ENCODE measurements around the gene OSCP1. TPM values are rescaled to one million over a fixed set of nuclear protein-coding genes. Genes with fewer than 3 reads are reported as not detected.
"Not testable (repeated sequence)": the region's sequence is repeated elsewhere in the genome, so short reads cannot be mapped to it uniquely, and the experiment has no call there.

Gene OSCP1
- total RNA-seq, 1 experiment from 2014 or later, result 5.5 TPM

DNA sequence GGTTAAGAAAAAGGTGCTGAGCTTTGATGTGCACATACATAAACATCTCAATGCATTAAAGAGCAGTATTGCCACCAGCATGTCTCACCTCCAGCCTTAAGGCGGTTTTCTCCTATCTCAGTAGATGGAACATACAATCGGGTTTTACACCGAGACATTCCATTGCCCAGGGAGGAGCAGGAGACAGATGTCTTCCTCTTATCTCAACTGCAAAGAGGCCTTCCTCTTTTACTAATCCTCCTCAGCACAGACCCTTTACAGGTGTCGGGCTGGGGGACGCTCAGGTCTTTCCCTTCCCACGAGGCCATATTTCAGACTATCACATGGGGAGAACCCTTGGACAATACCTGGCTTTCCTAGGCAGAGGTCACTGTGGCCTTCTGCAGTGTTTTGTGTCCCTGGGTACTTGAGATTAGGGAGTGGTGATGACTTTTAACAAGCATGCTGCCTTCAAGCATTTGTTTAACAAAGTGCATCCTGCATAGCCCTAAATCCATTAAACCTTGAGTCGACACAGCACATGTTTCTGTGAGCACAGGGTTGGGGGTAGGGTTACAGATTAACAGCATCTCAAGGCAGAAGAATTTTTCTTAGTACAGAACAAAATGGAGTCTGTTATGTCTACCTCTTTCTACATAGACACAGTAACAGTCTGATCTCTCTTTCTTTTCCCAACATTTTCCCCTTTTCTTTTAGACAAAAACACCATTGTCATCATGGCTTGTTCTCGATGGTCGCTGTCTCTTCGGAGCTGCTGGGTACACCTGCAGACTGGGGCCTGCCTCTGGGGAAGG, 39.2 kb upstream of the OSCP1 start:
- DNase-seq (ENCODE audit: low read depth, low spot score); H3K36me3 ChIP-seq (ENCODE audit: control insufficient read depth, insufficient read depth, low read length); H3K9me3 ChIP-seq (ENCODE audit: control insufficient read depth, insufficient read depth, low read depth, low read length); intact Hi-C loops (cut with micrococcal nuclease; ENCODE audit: unreplicated experiment); H3K27ac ChIP-seq (ENCODE audit: low read length); ATAC-seq; CTCF ChIA-PET; H3K27me3 ChIP-seq (ENCODE audit: control insufficient read depth, insufficient read depth, low read length); POLR2A ChIA-PET; H3K4me3 ChIP-seq (ENCODE audit: low read depth in 2 of 2, low read length in 2 of 2); in situ Hi-C loops (cut with HindIII; ENCODE audit: low pct_unique_long_range_greater_than_20kb, low sequenced_read_pairs); H3K4me1 ChIP-seq (ENCODE audit: control insufficient read depth, insufficient read depth, low read length); BruUV-seq (replicated peaks): not testable (repeated sequence)

- H3K27me3 ChIP-seq (ENCODE audit: control insufficient read depth, insufficient read depth, low read length), result no peaks in the 10 kb centered on the region
- in situ Hi-C loops (cut with HindIII; ENCODE audit: low pct_unique_long_range_greater_than_20kb, low sequenced_read_pairs), result no loop called here
- H3K4me1 ChIP-seq (ENCODE audit: control insufficient read depth, insufficient read depth, low read length), result no peaks in the 10 kb centered on the region
- no peak overlapping the region for H3K27ac ChIP-seq (ENCODE audit: low read length)
- BruUV-seq (replicated peaks), result no TSS peak
- ChIA-PET POLR2A (no interaction called here), CTCF (interaction anchor here (0.7 kb wide), 1 partner anchor 635 kb away, joined by 3 read pairs; no protein-coding TSS in a partner anchor)
- no peaks in the 10 kb centered on the region for H3K9me3 ChIP-seq (ENCODE audit: control insufficient read depth, insufficient read depth, low read depth, low read length)
- no peak for ATAC-seq
- intact Hi-C loops (cut with micrococcal nuclease; ENCODE audit: unreplicated experiment), result no loop called here
- TF ChIP-seq REST (IDR thresholded peaks at IDR 0.05; ENCODE audit: insufficient read depth in 1 of 2, low read depth in 2 of 2, low read length in 1 of 2), result no peak
- TF ChIP-seq SIN3A (IDR thresholded peaks at IDR 0.05; ENCODE audit: borderline replicate concordance, insufficient read depth, low read depth, low read length), result no peak
- DNase-seq (ENCODE audit: low read depth, low spot score), result no peak
- H3K36me3 ChIP-seq (ENCODE audit: control insufficient read depth, insufficient read depth, low read length), result no peaks in the 10 kb centered on the region
- H3K4me3 ChIP-seq (ENCODE audit: low read depth in 2 of 2, low read length in 2 of 2), result no peak overlapping the region
Observed at GRCh38 chr1:36487906-36488305, 37.7 kb upstream of the OSCP1 start.

GRCh38 chr1:36487336-36487725, 37.1 kb upstream of the OSCP1 start:
- intact Hi-C loops (cut with micrococcal nuclease; ENCODE audit: unreplicated experiment); BruUV-seq (replicated peaks); H3K4me3 ChIP-seq (ENCODE audit: low read depth in 2 of 2, low read length in 2 of 2); in situ Hi-C loops (cut with HindIII; ENCODE audit: low pct_unique_long_range_greater_than_20kb, low sequenced_read_pairs); H3K27me3 ChIP-seq (ENCODE audit: control insufficient read depth, insufficient read depth, low read length); H3K36me3 ChIP-seq (ENCODE audit: control insufficient read depth, insufficient read depth, low read length); DNase-seq (ENCODE audit: low read depth, low spot score); ATAC-seq; H3K4me1 ChIP-seq (ENCODE audit: control insufficient read depth, insufficient read depth, low read length); H3K27ac ChIP-seq (ENCODE audit: low read length); POLR2A ChIA-PET; H3K9me3 ChIP-seq (ENCODE audit: control insufficient read depth, insufficient read depth, low read depth, low read length): not testable (repeated sequence)
- CTCF ChIA-PET, result interaction anchor here (0.6 to 0.7 kb wide), 2 partner anchors 66 to 635 kb away, joined by 3 to 6 read pairs; no protein-coding TSS in a partner anchor
